Astrocyte of the spinal cord (primary cell): ENCODE results near the gene LMBR1L.

Experiments used
- DNase-seq: peaks from one replicate; pipeline ENCODE4 v3.0.0; 2011; ENCODE audit warnings: low read depth, low spot score
- H3K4me3 ChIP-seq: 2 replicates; pipeline ENCODE4 v1.5.1; 2011; ENCODE audit warnings: low read depth, mild to moderate bottlenecking, low read length, moderate library complexity
- CTCF ChIP-seq: IDR thresholded peaks from 2 replicates; pipeline ENCODE4 v1.5.1; 2012; ENCODE audit warnings: low read depth, mild to moderate bottlenecking, low read length, inconsistent platforms
- in situ Hi-C: cut with HindIII; loops from 2 replicates; pipeline ENCODE4 v1.10.0; 2017; ENCODE audit warnings: low sequenced_read_pairs

The LMBR1L gene

GRCh38 chr12:49059299-49060171 is 51.1 kb downstream of the LMBR1L start:
- no peak for TF ChIP-seq CTCF
- no peak for DNase-seq
- peak overlapping the region; percentile 95 for H3K4me3 ChIP-seq
- in situ Hi-C loops = no loop called here

GRCh38 chr12:49059045-49059298 is 51.7 kb downstream of the LMBR1L start:
- DNase-seq = no peak
- H3K4me3 ChIP-seq = peak overlapping the region; percentile 95
- in situ Hi-C loops = no loop called here
- no peak for TF ChIP-seq CTCF

- in situ Hi-C loops = no loop called here
- H3K4me3 ChIP-seq = peak overlapping the region; percentile 95
- no peak for TF ChIP-seq CTCF
- DNase-seq = no peak
Measured at GRCh38 chr12:49058366-49059044, 52.1 kb downstream of the LMBR1L start.

GRCh38 chr12:49057888-49058287 is 52.8 kb downstream of the LMBR1L start:
- in situ Hi-C loops = no loop called here
- no peak for TF ChIP-seq CTCF
- no peak for DNase-seq
- H3K4me3 ChIP-seq = peak overlapping the region; percentile 95

GRCh38 chr12:49055978-49056754 is 54.5 kb downstream of the LMBR1L start:
- TF ChIP-seq CTCF = no peak
- H3K4me3 ChIP-seq = peak overlapping the region; percentile 2

GRCh38 chr12:49055092-49055491 is 55.6 kb downstream of the LMBR1L start:
- no peak overlapping the region for H3K4me3 ChIP-seq
- in situ Hi-C loops = no loop called here
- no peak for TF ChIP-seq CTCF
- no peak for DNase-seq

More at GRCh38 chr12:49055978-49056754, 54.5 kb downstream of the LMBR1L start:
- in situ Hi-C loops = no loop called here
- peak; percentile 65 for DNase-seq
